Hepatocyte (in vitro differentiated cells): Measurements from ENCODE around the gene GPRIN1. TPM values are rescaled to one million over a fixed set of nuclear protein-coding genes. Genes with fewer than 3 reads are reported as not detected.

ENCODE experiments used
- DNase-seq: peaks from one replicate; pipeline ENCODE4 v3.0.0-alpha.2; 2016; ENCODE audit warnings: low spot score
- H2AFZ ChIP-seq: fragments of 200-600 bp; sonication (generic); 2 replicates; pipeline ENCODE4 v1.6.0; 2016; ENCODE audit warnings: antibody characterized with exemption, mild to moderate bottlenecking
- H3K27ac ChIP-seq: fragments of 200-600 bp; sonication (generic); 2 replicates; pipeline ENCODE4 v1.5.1; 2016; ENCODE audit warnings: mild to moderate bottlenecking
- H3K27me3 ChIP-seq: fragments of 200-600 bp; sonication (generic); 2 replicates; pipeline ENCODE4 v1.6.1; 2016
- H3K36me3 ChIP-seq: fragments of 200-600 bp; sonication (generic); replicated peaks from 2 replicates; pipeline ENCODE4 v1.5.1; 2016; ENCODE audit warnings: low read depth; ENCODE audit not compliant: insufficient read depth
- H3K4me1 ChIP-seq: fragments of 200-600 bp; sonication (generic); 2 replicates; pipeline ENCODE4 v1.5.1; 2016; ENCODE audit warnings: mild to moderate bottlenecking, moderate library complexity; ENCODE audit not compliant: insufficient read depth
- H3K4me2 ChIP-seq: fragments of 200-600 bp; sonication (generic); 2 replicates; pipeline ENCODE4 v1.6.0; 2016
- H3K4me3 ChIP-seq: fragments of 200-600 bp; sonication (generic); 2 replicates; pipeline ENCODE4 v1.5.1; 2016; ENCODE audit warnings: mild to moderate bottlenecking
- H3K79me2 ChIP-seq: fragments of 200-600 bp; sonication (generic); 2 replicates; pipeline ENCODE4 v1.6.0; 2017; ENCODE audit warnings: mild to moderate bottlenecking
- H3K9me2 ChIP-seq: fragments of 200-600 bp; sonication (generic); replicated peaks from 2 replicates; pipeline ENCODE4 v1.6.0; 2017; ENCODE audit warnings: mild to moderate bottlenecking; ENCODE audit not compliant: insufficient read depth
- H3K9me3 ChIP-seq: fragments of 200-600 bp; sonication (generic); 2 replicates; pipeline ENCODE4 v1.5.1; 2016; ENCODE audit warnings: low read depth, mild to moderate bottlenecking
- H4K20me1 ChIP-seq: fragments of 200-600 bp; sonication (generic); 2 replicates; pipeline ENCODE4 v1.6.0; 2016; ENCODE audit warnings: mild to moderate bottlenecking; ENCODE audit not compliant: insufficient read depth, poor library complexity, severe bottlenecking
- EZH2 ChIP-seq: fragments of 200-600 bp; sonication (generic); IDR thresholded peaks from 2 replicates; pipeline ENCODE4 v1.6.1; 2016; ENCODE audit warnings: antibody characterized with exemption, mild to moderate bottlenecking, borderline replicate concordance
- EZH2phosphoT487 ChIP-seq: fragments of 200-600 bp; sonication (generic); IDR thresholded peaks from one replicate; pipeline ENCODE4 v1.6.1; 2018; ENCODE audit warnings: antibody characterized with exemption, mild to moderate bottlenecking, low read depth, moderate library complexity; ENCODE audit not compliant: unreplicated experiment, severe bottlenecking
- WGBS: methylation state at CpG from one replicate; pipeline ENCODE4 v1.1.6; 2016; ENCODE audit warnings: low lambda C conversion rate; ENCODE audit errors: missing lambda C conversion rate; 5-methylcytosine and 5-hydroxymethylcytosine counted together
- polyA plus RNA-seq: library from polyadenylated mRNA; unstranded; fragments of >200 nt; fragmentation: Nextera tagmentation; extraction: Ambion mirVana; gene quantifications from 2 replicates; pipeline ENCODE4 v1.2.1, GENCODE V29; 2016
- total RNA-seq: library from RNA; depleted of rRNA; stranded (reverse); fragments of >200 nt; gene quantifications from 2 replicates; pipeline ENCODE4 v1.2.3, GENCODE V29; 2014
- TF ChIP-seq, protein P1 (sequence below): fragments of 200-600 bp; sonication (generic); IDR thresholded peaks from 2 replicates; pipeline ENCODE4 v1.5.1; 2016; ENCODE audit warnings: antibody characterized with exemption, mild to moderate bottlenecking; ENCODE audit not compliant: poor library complexity

Gene GPRIN1
- total and polyA plus RNA-seq, 2 experiments from 2014 or later = 1.6 to 2.2 TPM

DNA sequence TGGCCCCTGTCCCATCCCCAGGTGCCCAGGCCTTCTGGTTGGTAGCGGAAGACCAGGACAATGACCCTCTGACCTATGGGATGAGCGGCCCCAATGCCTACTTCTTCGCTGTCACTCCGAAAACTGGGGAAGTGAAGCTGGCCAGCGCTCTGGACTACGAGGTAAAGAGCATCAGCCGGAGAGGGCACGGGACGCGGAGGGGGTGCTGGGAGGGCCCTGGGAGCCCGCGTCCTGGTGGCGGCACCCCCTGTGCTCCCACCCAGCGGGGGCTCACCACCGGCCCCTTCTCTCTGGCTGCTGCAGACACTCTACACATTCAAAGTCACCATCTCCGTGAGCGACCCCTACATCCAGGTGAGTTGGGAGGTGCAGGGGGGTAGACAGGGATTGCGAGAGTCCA lies 41.3 kb downstream of the GPRIN1 start:
- Histone ChIP-seq H3K9me2 (no peaks in the 10 kb centered on the region), H3K9me3 (no peaks in the 10 kb centered on the region), H3K4me1 (no peaks in the 10 kb centered on the region), H3K79me2 (no peaks in the 10 kb centered on the region), H3K36me3 (no peaks in the 10 kb centered on the region), H3K4me3 (no peak overlapping the region), H3K27ac (no peak overlapping the region), H3K4me2 (no peak overlapping the region), H4K20me1 (no peaks in the 10 kb centered on the region), H2AFZ (no peak overlapping the region), H3K27me3 (no peaks in the 10 kb centered on the region)
- TF ChIP-seq EZH2phosphoT487 (no peak), EZH2 (no peak)
- TF ChIP-seq, protein P1, sequence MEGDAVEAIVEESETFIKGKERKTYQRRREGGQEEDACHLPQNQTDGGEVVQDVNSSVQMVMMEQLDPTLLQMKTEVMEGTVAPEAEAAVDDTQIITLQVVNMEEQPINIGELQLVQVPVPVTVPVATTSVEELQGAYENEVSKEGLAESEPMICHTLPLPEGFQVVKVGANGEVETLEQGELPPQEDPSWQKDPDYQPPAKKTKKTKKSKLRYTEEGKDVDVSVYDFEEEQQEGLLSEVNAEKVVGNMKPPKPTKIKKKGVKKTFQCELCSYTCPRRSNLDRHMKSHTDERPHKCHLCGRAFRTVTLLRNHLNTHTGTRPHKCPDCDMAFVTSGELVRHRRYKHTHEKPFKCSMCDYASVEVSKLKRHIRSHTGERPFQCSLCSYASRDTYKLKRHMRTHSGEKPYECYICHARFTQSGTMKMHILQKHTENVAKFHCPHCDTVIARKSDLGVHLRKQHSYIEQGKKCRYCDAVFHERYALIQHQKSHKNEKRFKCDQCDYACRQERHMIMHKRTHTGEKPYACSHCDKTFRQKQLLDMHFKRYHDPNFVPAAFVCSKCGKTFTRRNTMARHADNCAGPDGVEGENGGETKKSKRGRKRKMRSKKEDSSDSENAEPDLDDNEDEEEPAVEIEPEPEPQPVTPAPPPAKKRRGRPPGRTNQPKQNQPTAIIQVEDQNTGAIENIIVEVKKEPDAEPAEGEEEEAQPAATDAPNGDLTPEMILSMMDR = no peak
- DNase-seq = no peak
- WGBS = 87% methylated on average over 18 of the region's 18 CpGs

DNA sequence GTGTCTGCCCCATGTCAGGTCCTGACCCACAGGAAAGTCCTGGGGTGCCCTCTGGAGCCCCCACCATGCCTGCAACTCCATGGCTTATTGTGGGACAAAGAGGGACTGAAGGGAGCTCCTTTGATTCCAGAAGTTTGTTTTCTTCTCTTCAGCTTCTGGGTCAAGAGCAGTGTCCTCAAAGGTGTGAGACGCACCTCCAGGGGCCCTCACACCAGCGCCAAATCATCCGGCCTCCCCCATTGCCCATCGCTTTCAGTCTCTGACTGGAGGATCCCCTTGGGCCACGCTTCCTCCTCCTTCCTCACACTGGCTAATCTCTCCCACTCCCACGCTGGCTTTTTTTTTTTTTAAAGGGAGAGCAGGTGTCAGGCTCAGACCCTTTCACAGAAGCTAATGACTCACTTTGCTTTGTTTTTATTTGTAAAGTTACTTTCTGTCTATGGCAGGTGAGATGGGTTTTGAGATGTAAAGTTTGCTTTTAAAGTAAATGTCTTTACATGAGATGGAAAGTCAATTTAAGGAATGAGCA lies 44.1 kb downstream of the GPRIN1 start:
- no peaks in the 10 kb centered on the region for H4K20me1 ChIP-seq
- H3K4me1 ChIP-seq = no peaks in the 10 kb centered on the region
- H2AFZ ChIP-seq = no peak overlapping the region
- H3K9me2 ChIP-seq = no peaks in the 10 kb centered on the region
- no peaks in the 10 kb centered on the region for H3K9me3 ChIP-seq
- WGBS = 61% methylated on average over 6 of the region's 6 CpGs
- TF ChIP-seq EZH2 = no peak
- no peak for TF ChIP-seq EZH2phosphoT487
- TF ChIP-seq, protein P1 = no peak
- H3K4me2 ChIP-seq = no peak overlapping the region
- H3K36me3 ChIP-seq = no peaks in the 10 kb centered on the region
- no peak overlapping the region for H3K4me3 ChIP-seq
- H3K27ac ChIP-seq = no peak overlapping the region
- H3K27me3 ChIP-seq = no peaks in the 10 kb centered on the region
- no peak for DNase-seq
- no peaks in the 10 kb centered on the region for H3K79me2 ChIP-seq

DNA sequence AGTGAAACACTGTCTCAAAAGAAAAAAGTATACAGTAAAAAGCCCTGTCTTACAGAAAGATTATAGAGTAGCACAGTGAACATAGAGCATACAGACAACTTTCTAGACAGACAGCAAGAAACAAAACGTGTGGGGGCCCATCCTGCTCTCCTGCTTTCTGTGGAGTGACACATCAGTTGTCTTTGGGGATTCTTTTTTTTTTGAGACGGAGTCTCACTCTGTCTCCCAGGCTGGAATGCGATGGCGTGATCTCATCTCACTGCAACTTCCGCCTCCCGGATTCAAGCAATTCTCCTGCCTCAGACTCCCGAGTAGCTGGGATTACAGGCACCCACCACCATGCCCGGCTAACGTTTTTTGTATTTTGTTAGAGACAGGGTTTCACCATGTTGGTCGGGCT lies 46.0 kb downstream of the GPRIN1 start:
- Histone ChIP-seq H3K9me2 (no peaks in the 10 kb centered on the region), H3K4me3 (no peak overlapping the region), H3K36me3 (no peaks in the 10 kb centered on the region), H3K27ac (no peak overlapping the region), H3K4me1 (no peaks in the 10 kb centered on the region), H3K27me3 (no peaks in the 10 kb centered on the region), H2AFZ (no peak overlapping the region), H3K9me3 (no peaks in the 10 kb centered on the region), H3K79me2 (no peaks in the 10 kb centered on the region), H4K20me1 (no peaks in the 10 kb centered on the region), H3K4me2 (no peak overlapping the region)
- 84% methylated on average over 10 of the region's 10 CpGs for WGBS
- TF ChIP-seq EZH2 (no peak), EZH2phosphoT487 (no peak)
- TF ChIP-seq, protein P1 = no peak
- no peak for DNase-seq
